Measurements from ENCODE around the gene ITPK1. TPM values are rescaled to one million over a fixed set of nuclear protein-coding genes. Genes with fewer than 3 reads are reported as not detected.

ITPK1 gene
- total RNA-seq, 4 donors from 2014 or later: 32.6 to 94.9 (median 54.6) TPM

DNA sequence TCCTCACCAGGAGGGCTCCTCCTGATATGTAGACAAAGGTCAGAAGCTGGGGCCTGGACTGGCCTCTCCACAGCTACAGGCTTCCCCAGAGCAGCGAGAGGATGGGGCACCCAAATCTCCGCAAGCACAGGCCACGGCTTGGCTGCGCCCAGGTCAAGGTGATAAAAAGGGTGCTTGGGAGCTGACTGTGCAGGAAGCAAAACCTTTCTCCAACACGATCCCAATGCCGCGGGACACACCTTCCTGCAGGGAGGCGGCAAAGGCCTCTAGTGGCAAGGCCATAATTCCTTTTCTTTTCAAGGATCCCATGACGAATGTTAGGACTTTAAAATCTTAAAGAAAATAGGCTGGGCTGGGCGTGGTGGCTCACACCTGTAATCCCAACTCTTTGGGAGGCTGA lies 13.6 kb downstream of the ITPK1 start:
- TF ChIP-seq CTCF (IDR thresholded peaks at IDR 0.05): no peak
- DNase-seq (ENCODE audit: low spot score) (no peak), ATAC-seq (ENCODE audit: low FRiP score) (no peak)

GRCh38 chr14:93101181-93101580 lies 14.5 kb downstream of the ITPK1 start:
- no peak for DNase-seq (ENCODE audit: low spot score)
- TF ChIP-seq CTCF (IDR thresholded peaks at IDR 0.05): no peak
- no peak for ATAC-seq (ENCODE audit: low FRiP score)

DNA sequence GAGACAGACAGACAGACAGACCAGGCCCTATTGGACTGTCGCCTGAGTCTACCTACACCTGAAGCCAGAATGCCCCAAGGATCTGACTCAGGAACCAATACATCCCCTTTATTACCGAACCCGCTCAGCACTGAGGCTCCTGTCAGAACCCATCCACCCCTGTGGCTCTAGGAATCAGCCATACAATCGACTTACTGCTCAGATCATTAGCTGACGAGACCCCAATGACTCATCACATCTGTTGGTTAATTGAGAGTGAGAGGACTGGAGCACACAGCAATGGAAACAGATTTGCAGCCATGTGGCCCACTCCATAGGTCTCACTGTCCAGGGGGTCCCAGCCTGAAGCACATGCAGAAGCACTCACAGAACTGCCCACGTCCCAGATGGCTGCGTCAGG lies 15.2 kb downstream of the ITPK1 start:
- no peak for ATAC-seq (ENCODE audit: low FRiP score)
- no peak for DNase-seq (ENCODE audit: low spot score)
- no peak for TF ChIP-seq CTCF (IDR thresholded peaks at IDR 0.05)

DNA sequence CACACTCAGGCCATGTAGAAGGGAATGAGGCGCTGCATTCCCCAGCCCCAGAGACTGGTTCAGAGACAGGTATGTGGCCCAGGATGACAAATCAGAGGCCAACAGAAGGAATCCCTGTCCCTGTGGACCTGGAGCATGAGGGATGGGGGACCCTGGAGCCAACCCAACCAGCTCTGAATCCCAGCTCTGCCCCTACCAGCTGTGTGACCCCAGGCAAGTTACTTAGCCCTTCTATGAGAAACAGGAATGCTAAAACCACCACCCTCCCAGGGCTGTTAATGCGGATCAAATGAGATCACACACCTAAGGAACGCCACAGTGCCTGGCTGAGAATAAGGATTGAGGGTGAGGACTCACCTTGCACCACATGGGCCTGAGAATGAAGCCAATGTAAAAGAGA lies 15.6 kb downstream of the ITPK1 start:
- ATAC-seq (ENCODE audit: low FRiP score): no peak
- no peak for TF ChIP-seq CTCF (IDR thresholded peaks at IDR 0.05)
- DNase-seq (ENCODE audit: low spot score): no peak

DNA sequence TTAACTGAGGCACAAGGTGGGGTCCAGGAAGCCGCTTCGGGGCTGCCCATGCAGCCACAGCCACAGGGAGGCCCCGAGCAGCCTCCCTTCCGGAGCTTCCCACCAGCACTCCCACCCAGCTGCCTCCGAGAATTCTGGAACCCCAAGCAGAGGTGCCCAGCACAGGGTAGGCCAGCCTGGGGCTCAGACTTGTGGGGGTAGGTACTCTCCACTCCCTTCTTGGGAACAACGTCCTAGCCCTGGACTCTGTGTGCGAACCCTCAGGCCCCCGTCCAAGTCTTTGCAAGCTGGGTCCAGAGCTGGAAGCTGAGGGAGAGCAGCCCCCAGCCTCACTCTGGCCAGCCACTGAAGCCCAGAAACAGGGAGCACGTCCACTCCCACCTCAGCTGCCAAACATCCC lies 16.1 kb downstream of the ITPK1 start:
- no peak for DNase-seq (ENCODE audit: low spot score)
- no peak for TF ChIP-seq CTCF (IDR thresholded peaks at IDR 0.05)
- ATAC-seq (ENCODE audit: low FRiP score): no peak

GRCh38 chr14:93099196-93099595 lies 16.5 kb downstream of the ITPK1 start:
- DNase-seq (ENCODE audit: low spot score): no peak
- no peak for ATAC-seq (ENCODE audit: low FRiP score)
- no peak for TF ChIP-seq CTCF (IDR thresholded peaks at IDR 0.05)

DNA sequence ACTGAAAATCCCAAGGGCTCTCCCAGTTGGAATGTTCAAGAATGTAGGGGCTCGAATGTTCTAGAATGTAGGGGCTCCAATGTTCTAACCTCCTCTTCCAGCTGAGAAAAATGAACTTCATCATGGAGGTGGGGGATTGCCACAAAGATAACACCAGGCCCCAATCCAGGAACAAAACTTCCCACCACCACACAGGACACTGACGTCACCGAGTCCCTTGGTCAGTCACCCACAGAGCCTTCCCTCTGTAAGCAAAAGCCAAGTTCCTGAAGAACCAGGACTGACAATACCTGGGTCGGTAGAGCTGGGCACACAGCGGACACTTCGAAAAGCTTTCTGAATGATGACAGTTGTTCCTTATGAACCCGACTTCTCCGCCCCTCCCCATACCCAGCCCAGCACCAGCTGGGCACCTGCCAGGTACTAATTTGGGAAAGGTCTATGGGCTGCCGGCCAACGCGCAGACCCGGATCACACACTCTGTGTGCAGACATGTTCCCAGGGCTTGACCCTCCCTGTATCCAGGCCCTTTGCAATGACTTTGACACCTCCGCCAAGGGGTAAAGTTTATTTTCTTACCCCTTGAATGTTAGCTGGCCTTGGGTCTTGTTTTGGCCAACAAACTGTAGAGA lies 18.9 kb downstream of the ITPK1 start:
- ATAC-seq (ENCODE audit: low FRiP score): no peak
- TF ChIP-seq CTCF (IDR thresholded peaks at IDR 0.05): no peak
- DNase-seq (ENCODE audit: low spot score): no peak
